Stimulated activated CD8-positive, alpha-beta memory T cell treated with anti-CD3 and anti-CD28 coated beads, Interleukin-12 subunit alpha, Interleukin-12 subunit beta, amount 100 ng/mL, for 4 hours (primary cell): ENCODE results near the gene ZNHIT3.
"Not testable (repeated sequence)": the region's sequence is repeated elsewhere in the genome, so short reads cannot be mapped to it uniquely, and the experiment has no call there.

ENCODE experiments used
- DNase-seq: peaks from one replicate; pipeline ENCODE4 v3.0.0-alpha.2; 2020; ENCODE audit warnings: low read depth

ZNHIT3 gene

GRCh38 chr17:36484021-36484420 lies 2.5 kb upstream of the ZNHIT3 start:
- not testable (repeated sequence) for DNase-seq

DNA sequence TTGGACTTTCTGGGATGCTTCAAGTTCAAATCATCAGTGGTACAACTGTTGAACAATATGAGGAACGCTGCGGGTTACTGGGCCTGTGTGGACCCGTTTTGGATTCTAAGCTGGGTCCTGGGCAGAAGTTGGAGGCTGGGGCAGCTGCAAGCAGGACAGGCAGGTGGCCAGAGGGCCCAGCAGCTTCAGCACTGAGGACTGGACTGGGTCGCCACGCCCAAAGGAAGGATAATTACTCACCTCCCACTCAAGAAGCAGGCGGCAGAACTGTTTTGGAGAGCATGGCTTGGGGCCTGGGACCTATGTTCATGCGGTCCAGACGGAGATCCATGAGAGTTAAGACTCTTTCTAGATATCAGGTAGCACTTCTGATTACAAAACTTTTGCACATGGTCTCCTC lies 1.5 kb upstream of the ZNHIT3 start:
- DNase-seq = no peak

DNA sequence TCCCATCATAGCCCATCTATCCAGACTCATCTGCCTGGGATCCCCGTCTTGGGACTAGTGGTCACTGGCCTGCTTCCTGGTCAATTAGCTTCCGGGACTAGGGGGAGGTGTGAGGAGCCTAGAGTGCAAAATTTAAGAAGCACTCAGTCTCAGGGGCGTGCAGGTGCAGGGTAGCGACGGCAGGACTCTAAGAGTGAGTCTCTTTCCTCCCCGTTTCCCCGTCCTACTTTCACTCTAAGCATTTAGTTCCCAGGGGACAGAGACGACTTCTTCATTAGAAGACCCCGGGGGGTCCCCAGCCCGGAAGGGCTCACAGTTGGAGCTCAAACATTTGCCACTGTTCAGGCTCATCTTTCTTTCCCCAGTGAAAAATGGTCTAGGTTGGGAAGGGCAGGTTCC lies 677 bp upstream of the ZNHIT3 start:
- no peak for DNase-seq

GRCh38 chr17:36493956-36494355 lies 7.5 kb downstream of the ZNHIT3 start:
- DNase-seq = no peak

DNA sequence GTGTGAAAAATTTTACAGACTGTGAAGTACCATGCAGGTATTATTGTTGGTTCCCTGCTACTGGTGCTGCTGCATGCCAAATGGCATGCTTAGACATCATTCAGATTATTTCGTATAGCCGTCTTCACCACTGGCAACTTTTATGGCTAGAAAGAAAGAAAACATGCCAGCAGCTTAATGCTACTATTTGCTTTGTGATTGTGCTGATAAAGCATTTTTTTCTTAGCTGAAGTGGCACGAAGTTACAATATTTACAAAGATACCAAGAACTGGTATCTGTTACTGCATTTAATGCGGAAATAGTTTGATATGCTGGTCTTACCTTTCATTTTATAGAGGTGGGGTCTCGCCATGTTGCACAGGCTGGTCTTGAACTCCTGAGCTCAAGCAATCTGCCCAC lies 8.2 kb downstream of the ZNHIT3 start:
- DNase-seq = no peak

GRCh38 chr17:36495076-36495578 lies 8.6 kb downstream of the ZNHIT3 start:
- no peak for DNase-seq

DNA sequence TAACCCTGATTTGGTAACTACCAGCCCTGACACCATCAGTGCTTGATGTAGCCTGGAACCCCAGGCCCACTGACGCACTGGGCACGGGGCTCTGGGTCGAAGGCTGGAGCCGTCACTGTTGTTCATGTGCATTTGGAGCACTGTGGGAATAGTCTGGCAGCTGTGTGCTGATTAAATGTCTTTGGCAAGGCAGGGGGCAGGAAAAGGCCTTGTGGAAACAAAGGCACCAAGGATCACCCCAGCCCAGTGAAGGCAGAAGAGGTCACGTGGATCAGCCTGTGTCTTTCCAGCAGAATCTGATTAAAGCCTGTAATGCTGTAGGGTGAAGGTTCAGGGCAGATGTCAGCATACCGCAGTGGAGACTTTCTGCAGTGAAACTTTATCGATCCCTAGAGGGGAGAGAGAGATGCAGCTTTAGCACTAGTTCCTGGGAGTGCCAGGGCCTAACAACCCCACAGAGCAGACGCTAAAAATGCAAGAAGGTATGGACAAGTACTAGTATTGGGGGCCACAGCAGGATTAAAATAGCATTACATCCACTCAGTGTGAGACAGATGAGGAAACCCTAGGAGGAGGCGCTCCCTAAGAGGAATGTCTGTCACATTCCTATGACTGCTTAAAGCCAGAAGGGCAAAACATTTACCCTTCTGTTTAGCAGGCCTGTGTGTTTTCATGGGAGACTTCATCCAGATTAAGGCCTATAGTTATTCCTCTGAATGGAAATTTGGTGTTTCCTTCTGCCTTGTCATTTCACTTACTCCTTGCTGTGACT lies 9.7 kb downstream of the ZNHIT3 start:
- DNase-seq = no peak

DNA sequence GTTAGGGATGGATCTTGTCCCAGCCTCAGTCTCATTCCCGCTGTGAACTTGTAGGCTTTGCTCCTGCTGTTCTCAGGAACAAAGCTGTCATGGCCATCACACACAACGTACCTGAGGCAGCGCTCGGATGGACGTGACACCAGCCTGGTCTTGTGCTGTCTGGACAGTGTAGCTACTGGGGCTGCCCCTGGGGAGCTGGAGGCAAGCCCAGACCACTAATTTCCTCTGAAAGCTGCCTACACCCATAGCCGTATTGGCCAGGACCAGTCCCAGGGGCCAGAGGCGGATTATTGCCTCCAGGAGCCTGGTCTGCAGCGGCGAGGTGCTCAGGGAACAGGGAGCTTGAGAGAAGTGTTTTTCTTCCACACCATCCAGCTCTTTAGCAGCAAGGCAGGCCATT lies 11.7 kb downstream of the ZNHIT3 start:
- no peak for DNase-seq

DNA sequence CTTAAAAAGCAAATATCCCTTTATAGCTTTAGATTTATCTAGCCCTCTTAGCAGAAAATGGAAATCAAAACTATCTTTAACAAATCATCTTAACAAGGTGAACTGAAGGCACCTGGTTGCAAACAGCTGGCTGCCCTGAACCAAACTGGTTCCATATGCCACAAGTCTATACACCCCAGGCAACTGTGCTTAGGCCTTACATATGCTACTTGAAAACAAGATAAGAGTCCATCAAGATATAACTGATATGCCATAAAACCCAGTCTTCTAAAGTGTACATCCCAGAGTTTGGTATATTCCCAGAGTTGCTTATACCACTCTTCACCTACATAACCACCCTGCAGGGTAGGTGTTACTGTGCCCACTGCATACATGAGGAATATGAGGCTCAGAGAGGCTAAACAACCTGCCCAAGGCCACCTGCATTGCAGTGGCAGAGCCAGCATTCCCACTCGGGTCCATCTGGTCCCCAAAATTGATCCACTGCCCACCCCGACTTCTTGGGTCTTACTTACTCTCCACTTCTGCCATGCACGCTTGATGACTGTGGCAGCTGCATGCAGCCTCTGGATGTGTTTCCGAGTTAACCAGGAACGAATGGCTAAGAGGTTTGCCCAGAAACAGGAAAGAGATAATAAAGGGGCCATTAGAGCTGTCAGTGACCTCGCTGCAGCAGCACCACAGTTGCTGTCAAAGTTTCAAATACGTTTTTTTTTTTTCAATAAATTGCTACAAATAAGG lies 12.2 kb downstream of the ZNHIT3 start:
- DNase-seq = no peak

DNA sequence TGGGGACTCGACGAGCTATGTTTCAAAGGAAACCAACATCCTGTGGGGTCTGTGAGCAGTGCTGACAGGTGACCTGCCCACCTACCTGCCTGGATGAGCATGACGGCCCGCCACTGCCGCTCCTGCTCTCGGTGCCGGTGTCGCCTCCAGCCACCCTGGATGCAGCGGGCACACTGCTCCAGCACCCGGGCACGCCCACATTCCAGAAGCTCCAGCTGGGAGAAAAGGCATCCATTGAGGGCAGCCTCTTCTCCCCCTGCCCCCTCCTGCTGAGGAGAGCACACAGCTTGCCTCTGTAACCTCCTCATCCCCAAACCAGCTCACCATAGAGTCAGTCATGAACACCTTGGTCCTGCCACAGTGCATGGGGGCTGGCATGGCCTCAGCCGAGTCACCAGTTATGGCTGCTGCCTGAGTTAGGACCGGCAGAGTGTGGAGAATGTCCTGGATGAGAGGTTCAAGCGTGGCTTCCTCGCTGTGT lies 14.3 kb downstream of the ZNHIT3 start:
- DNase-seq = no peak

GRCh38 chr17:36501351-36501750 lies 14.9 kb downstream of the ZNHIT3 start:
- no peak for DNase-seq

DNA sequence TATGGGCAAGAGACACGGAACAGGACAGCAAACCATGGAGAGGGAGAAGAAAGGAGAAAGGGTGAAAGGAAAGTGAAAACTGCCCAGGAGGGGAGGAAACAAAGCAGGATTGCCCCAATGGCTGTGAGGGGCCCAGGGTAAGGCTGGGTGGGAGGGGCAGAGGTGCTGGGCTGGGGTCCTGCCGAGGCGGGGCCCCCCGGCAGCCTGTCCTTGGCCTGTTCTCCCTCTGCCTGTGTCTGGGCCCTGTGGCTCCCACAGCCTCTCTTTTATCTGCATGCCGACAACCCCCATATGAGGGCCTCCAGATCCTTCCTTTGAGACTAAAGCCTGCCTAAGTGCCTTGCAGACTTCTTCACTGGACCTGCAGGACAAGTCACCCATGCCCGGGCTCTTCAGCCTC lies 15.5 kb downstream of the ZNHIT3 start:
- no peak for DNase-seq

GRCh38 chr17:36503456-36504155 lies 17.1 kb downstream of the ZNHIT3 start:
- no peak for DNase-seq

- no peak for DNase-seq
Observed at GRCh38 chr17:36504156-36504545, 17.7 kb downstream of the ZNHIT3 start.

GRCh38 chr17:36505171-36505570 lies 18.7 kb downstream of the ZNHIT3 start:
- DNase-seq = no peak

DNA sequence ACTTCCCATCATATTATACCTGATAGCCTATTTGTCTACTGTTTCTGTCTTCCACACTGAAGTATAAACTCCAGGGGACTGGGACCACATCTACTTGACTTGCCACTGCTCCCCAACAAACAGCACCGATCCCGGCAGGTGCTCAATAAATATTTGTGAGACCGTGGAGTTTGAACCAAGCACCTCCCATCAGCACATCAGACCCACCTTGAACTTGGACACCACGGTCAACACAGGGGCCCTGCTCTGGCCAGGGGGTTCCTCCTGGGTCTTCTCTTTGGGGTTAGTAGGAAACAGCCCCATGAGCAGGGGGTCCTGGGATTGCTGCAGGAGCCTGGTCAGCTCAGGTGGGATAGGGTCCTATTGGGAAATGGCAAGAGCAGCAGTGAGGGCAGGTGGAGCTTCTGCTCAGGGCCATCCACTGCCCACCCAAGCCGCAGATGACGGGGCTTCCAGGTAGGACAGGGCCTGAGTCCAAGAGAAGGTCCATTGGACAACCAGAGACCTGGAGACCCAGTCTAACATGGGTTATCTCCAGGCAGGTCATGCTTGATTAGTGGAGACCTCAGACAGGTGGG lies 19.9 kb downstream of the ZNHIT3 start:
- no peak for DNase-seq

GRCh38 chr17:36506831-36507230 lies 20.4 kb downstream of the ZNHIT3 start:
- DNase-seq = no peak

- DNase-seq = no peak
Observed at GRCh38 chr17:36507266-36507665, 20.8 kb downstream of the ZNHIT3 start.

- not testable (repeated sequence) for DNase-seq
Observed at GRCh38 chr17:36508439-36508838, 22.0 kb downstream of the ZNHIT3 start.

DNA sequence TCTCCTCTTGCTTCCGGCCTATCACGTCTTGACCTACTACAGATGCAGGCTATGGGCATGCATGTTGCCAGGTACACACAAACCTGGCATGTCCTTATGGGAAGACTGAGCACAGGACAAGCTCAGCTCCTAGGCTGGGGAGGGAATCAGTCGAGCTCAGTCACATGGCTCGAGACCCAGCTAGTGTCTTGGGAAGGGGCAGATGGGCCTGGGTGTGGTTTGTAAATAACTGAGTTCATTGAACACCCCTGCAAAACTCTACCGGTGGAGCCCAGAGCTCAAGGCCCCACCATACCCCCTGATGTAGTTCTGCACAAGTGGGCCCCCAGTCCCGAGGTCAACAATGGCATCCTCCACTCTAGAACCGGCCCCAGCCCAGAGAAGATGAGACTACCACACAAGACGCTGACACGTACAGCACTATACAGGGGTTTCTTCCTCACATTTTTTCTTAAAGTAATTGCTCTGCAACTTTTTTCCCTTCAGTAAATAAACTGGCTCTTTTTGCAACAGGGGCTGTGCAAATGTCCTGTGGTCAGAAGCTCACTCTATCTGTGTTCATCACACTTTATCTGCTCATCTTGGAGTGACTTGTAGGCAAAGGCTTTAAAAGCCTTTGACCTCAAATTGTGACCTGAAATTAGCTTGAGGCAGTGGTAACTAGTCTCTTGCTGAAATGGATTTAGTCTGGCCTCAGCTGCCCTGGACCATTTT lies 22.9 kb downstream of the ZNHIT3 start:
- DNase-seq = no peak

DNA sequence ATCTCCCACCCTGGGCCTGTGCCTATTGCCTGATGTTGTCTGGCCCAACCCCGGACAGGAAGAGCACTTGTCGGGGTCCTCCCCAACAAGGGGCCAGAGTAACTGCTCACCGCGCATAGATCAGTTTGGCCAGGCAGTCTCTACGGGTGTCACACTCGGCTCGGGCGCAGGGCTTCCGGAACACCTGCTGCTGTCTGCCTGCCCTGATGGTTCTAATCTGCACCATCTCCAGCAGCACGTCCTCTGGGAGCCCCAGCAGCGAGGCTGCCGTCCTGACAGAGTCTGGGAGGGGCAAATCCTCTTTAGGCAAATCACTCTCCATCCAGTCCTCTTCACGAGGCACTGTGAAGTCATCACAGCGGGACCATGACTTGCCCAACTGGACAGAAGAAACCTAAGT lies 24.2 kb downstream of the ZNHIT3 start:
- no peak for DNase-seq

GRCh38 chr17:36511216-36511615 lies 24.7 kb downstream of the ZNHIT3 start:
- no peak for DNase-seq
